IMR-90 (cell line): ENCODE data around the gene FOXO1.

Experiments
- CEBPB ChIP-seq: IDR thresholded peaks from 2 replicates; pipeline ENCODE4 v1.6.1; 2012; ENCODE audit warnings: low read depth, low read length, improper control_type of control experiment
- CTCF ChIP-seq: conservative IDR thresholded peaks from 2 replicates; pipeline ENCODE4 v1.5.1; 2012; ENCODE audit warnings: mild to moderate bottlenecking, low read depth, low read length, improper control_type of control experiment
- FOS ChIP-seq: fragments of 150-350 bp; IDR thresholded peaks from 2 replicates; pipeline ENCODE4 v1.6.1; 2016; ENCODE audit warnings: low read depth, low read length
- MAFK ChIP-seq: IDR thresholded peaks from 2 replicates; pipeline ENCODE4 v1.6.1; 2012; ENCODE audit warnings: low read depth, low read length, improper control_type of control experiment
- MXI1 ChIP-seq: IDR thresholded peaks from 2 replicates; pipeline ENCODE4 v1.6.1; 2012; ENCODE audit warnings: low read depth, mild to moderate bottlenecking, low read length, moderate library complexity, borderline replicate concordance
- POLR2A ChIP-seq: IDR thresholded peaks from 2 replicates; pipeline ENCODE4 v1.6.1; 2012; ENCODE audit warnings: mild to moderate bottlenecking, low read depth, low read length
- RAD21 ChIP-seq: IDR thresholded peaks from 2 replicates; pipeline ENCODE4 v1.6.1; 2012; ENCODE audit warnings: low read length, improper control_type of control experiment
- RCOR1 ChIP-seq: IDR thresholded peaks from 2 replicates; pipeline ENCODE4 v1.6.1; 2012; ENCODE audit warnings: mild to moderate bottlenecking, low read length, improper control_type of control experiment; ENCODE audit not compliant: insufficient replicate concordance
- SMC3 ChIP-seq: fragments of 150-350 bp; IDR thresholded peaks from 2 replicates; pipeline ENCODE4 v1.6.1; 2016; ENCODE audit warnings: low read depth, mild to moderate bottlenecking, antibody characterized with exemption, low read length, moderate library complexity
- TF ChIP-seq, protein P1 (sequence below): fragments of 150-350 bp; IDR thresholded peaks from 2 replicates; pipeline ENCODE4 v1.6.1; 2017; ENCODE audit warnings: mild to moderate bottlenecking, antibody characterized with exemption, low read length, low read depth

- TF ChIP-seq CTCF (no peak), MXI1 (no peak), MAFK (no peak), POLR2A (no peak), FOS (no peak), SMC3 (no peak), CEBPB (no peak), RAD21 (no peak), RCOR1 (no peak)
- TF ChIP-seq, protein P1, sequence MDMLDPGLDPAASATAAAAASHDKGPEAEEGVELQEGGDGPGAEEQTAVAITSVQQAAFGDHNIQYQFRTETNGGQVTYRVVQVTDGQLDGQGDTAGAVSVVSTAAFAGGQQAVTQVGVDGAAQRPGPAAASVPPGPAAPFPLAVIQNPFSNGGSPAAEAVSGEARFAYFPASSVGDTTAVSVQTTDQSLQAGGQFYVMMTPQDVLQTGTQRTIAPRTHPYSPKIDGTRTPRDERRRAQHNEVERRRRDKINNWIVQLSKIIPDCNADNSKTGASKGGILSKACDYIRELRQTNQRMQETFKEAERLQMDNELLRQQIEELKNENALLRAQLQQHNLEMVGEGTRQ, result no peak
Measured at GRCh38 chr13:40569024-40569350, 97.5 kb downstream of the FOXO1 start.
